Fibroblast of skin of scalp (primary cell): ENCODE measurements around the gene LIMS2.

Experiments
- DNase-seq: peaks from one replicate; pipeline ENCODE4 v3.0.0-alpha.2; 2013

Gene LIMS2

GRCh38 chr2:127673291-127674069 is 1.9 kb downstream of the LIMS2 start:
- peak; percentile 31 for DNase-seq

GRCh38 chr2:127672341-127673224 is 2.7 kb downstream of the LIMS2 start:
- DNase-seq = no peak

- no peak for DNase-seq
Measured at GRCh38 chr2:127671557-127672302, 3.6 kb downstream of the LIMS2 start.

GRCh38 chr2:127670957-127671290 is 4.4 kb downstream of the LIMS2 start:
- no peak for DNase-seq

- peak; percentile 44 for DNase-seq
Measured at GRCh38 chr2:127670055-127670956, 5.0 kb downstream of the LIMS2 start.

GRCh38 chr2:127669056-127669455 is 6.3 kb downstream of the LIMS2 start:
- DNase-seq = no peak

- no peak for DNase-seq
Measured at GRCh38 chr2:127665267-127665893, 9.9 kb downstream of the LIMS2 start.

- no peak for DNase-seq
Measured at GRCh38 chr2:127664895-127665225, 10.5 kb downstream of the LIMS2 start.

- no peak for DNase-seq
Measured at GRCh38 chr2:127664065-127664894, 11.1 kb downstream of the LIMS2 start.

GRCh38 chr2:127663566-127664064 is 11.7 kb downstream of the LIMS2 start:
- no peak for DNase-seq

- no peak for DNase-seq
Measured at GRCh38 chr2:127662937-127663565, 12.3 kb downstream of the LIMS2 start.

- no peak for DNase-seq
Measured at GRCh38 chr2:127661949-127662510, 13.3 kb downstream of the LIMS2 start.

GRCh38 chr2:127661072-127661649 is 14.2 kb downstream of the LIMS2 start:
- DNase-seq = no peak

- DNase-seq = no peak
Measured at GRCh38 chr2:127660291-127660578, 15.1 kb downstream of the LIMS2 start.

GRCh38 chr2:127659408-127660290 is 15.7 kb downstream of the LIMS2 start:
- no peak for DNase-seq

- no peak for DNase-seq
Measured at GRCh38 chr2:127658641-127659407, 16.5 kb downstream of the LIMS2 start.

- no peak for DNase-seq
Measured at GRCh38 chr2:127658146-127658545, 17.2 kb downstream of the LIMS2 start.

GRCh38 chr2:127657232-127657595 is 18.1 kb downstream of the LIMS2 start:
- no peak for DNase-seq
